Keratinocyte (primary cell): Measurements from ENCODE around the gene DCPS. TPM values are rescaled to one million over a fixed set of nuclear protein-coding genes. Genes with fewer than 3 reads are reported as not detected.

ENCODE experiments used
- DNase-seq: peaks from one replicate; pipeline ENCODE4 v3.0.0-alpha.2; 2011; ENCODE audit warnings: low read depth, missing footprints, low spot score
- FAIRE-seq: peaks from 2 replicates; lab custom pipeline; 2011; peaks lifted over from hg19 to GRCh38; lab: Jason Lieb, UNC
- H2AFZ ChIP-seq: 2 replicates; pipeline ENCODE4 v1.6.0; 2012; ENCODE audit warnings: low read length, control low read depth, inconsistent platforms; ENCODE audit not compliant: control insufficient read depth
- H3K27ac ChIP-seq: 2 replicates; pipeline ENCODE4 v1.5.1; 2011; ENCODE audit warnings: low read length; ENCODE audit not compliant: control insufficient read depth, insufficient read depth
- H3K27me3 ChIP-seq: 3 replicates; pipeline ENCODE4 v1.6.0; 2011; ENCODE audit warnings: low read length; ENCODE audit not compliant: control insufficient read depth, insufficient read depth; ENCODE audit errors: extremely low read depth
- H3K36me3 ChIP-seq, 2 experiments: 2 replicates in 1 of 2; 3 replicates in 1 of 2; pipeline ENCODE4 v1.5.1; 2011; ENCODE audit warnings: low read length in 2 of 2, mild to moderate bottlenecking in 1 of 2; ENCODE audit not compliant: control insufficient read depth in 2 of 2, insufficient read depth in 2 of 2; ENCODE audit errors: extremely low read depth in 1 of 2
- H3K4me1 ChIP-seq: 3 replicates; pipeline ENCODE4 v1.5.1; 2011; ENCODE audit warnings: low read length; ENCODE audit not compliant: control insufficient read depth, insufficient read depth; ENCODE audit errors: extremely low read depth
- H3K4me2 ChIP-seq: 3 replicates; pipeline ENCODE4 v1.6.0; 2011; ENCODE audit warnings: low read depth, low read length; ENCODE audit not compliant: control insufficient read depth, insufficient read depth; ENCODE audit errors: extremely low read depth
- H3K4me3 ChIP-seq, 3 experiments: fragments of 200-600 bp in 1 of 3; sonication (generic) in 1 of 3; 2 replicates in 2 of 3; 3 replicates in 1 of 3; pipeline ENCODE4 v1.5.1; 2011 to 2016; ENCODE audit warnings: low read length in 3 of 3, mild to moderate bottlenecking in 3 of 3, control low read depth in 2 of 3, inconsistent platforms in 1 of 3, low read depth in 1 of 3, mixed read lengths in 1 of 3, mixed run types in 1 of 3, moderate library complexity in 1 of 3; ENCODE audit not compliant: control insufficient read depth in 2 of 3, insufficient read depth in 2 of 3; ENCODE audit errors: extremely low read depth in 1 of 3
- H3K79me2 ChIP-seq: 2 replicates; pipeline ENCODE4 v1.6.0; 2012; ENCODE audit warnings: low read length; ENCODE audit not compliant: control insufficient read depth, insufficient read depth
- H3K9ac ChIP-seq: 3 replicates; pipeline ENCODE4 v1.6.0; 2011; ENCODE audit warnings: low read length; ENCODE audit not compliant: control insufficient read depth, insufficient read depth; ENCODE audit errors: extremely low read depth
- H3K9me1 ChIP-seq: 3 replicates; pipeline ENCODE4 v1.6.0; 2011; ENCODE audit warnings: low read length; ENCODE audit not compliant: control insufficient read depth, insufficient read depth; ENCODE audit errors: extremely low read depth
- H3K9me3 ChIP-seq: 2 replicates; pipeline ENCODE4 v1.5.1; 2012; ENCODE audit warnings: low read depth, low read length; ENCODE audit not compliant: control insufficient read depth
- H4K20me1 ChIP-seq: 3 replicates; pipeline ENCODE4 v1.6.0; 2011; ENCODE audit warnings: low read length; ENCODE audit not compliant: control insufficient read depth, insufficient read depth; ENCODE audit errors: extremely low read depth
- CTCF ChIP-seq, 3 experiments: IDR thresholded peaks in 1 of 3; conservative IDR thresholded peaks in 1 of 3; optimal IDR thresholded peaks in 1 of 3; 2 replicates in 2 of 3; 3 replicates in 1 of 3; pipeline versions ENCODE3 to v1.5.1; 2011; ENCODE audit warnings: low read length in 3 of 3, mild to moderate bottlenecking in 3 of 3, moderate library complexity in 2 of 3, control low read depth in 1 of 3, inconsistent platforms in 1 of 3; ENCODE audit not compliant: insufficient read depth in 2 of 3; ENCODE audit errors: extremely low read depth in 1 of 3
- EZH2 ChIP-seq: IDR thresholded peaks from one replicate; pipeline ENCODE4 v1.6.1; 2012; ENCODE audit warnings: inconsistent platforms, mild to moderate bottlenecking, low read length, moderate library complexity
- dilution Hi-C: fragments of 300-500 bp; cut with MboI; formaldehyde crosslinking; loops from one replicate; pipeline ENCODE4 v1.7.0; 2020; ENCODE audit warnings: low sequenced_read_pairs; ENCODE audit not compliant: extremely low pct_ligation_motif_present
- polyA plus RNA-seq, 5 experiments: library from polyadenylated mRNA; depleted of rRNA in 3 of 5; stranded (reverse) in 3 of 5; stranded (forward) in 1 of 5; unstranded in 1 of 5; fragments of >200 nt; gene quantifications; 1 replicate in 1 of 5; 2 replicates in 3 of 5; 3 replicates in 1 of 5; pipeline versions ENCODE4 v1.2.1 to v1.2.3, GENCODE V29; 2011 to 2012; ENCODE audit warnings: missing spikeins in 2 of 5, low read depth in 1 of 5, low replicate concordance in 1 of 5

Gene DCPS
- polyA plus RNA-seq, 1 donor (not counting 4 experiments of a cell fraction or from before 2014, with no cell fraction given) = 31.3 TPM

- FAIRE-seq (no peak), DNase-seq (no peak)
- Histone ChIP-seq H2AFZ (no peak overlapping the region), H3K4me1 (peaks cover 54% of the 10 kb centered on the region), H3K4me2 (peak overlapping the region; percentile 79), H3K79me2 (peaks cover 59% of the 10 kb centered on the region), H3K27me3 (no peaks in the 10 kb centered on the region), H3K36me3 (peaks cover 1 to 6% of the 10 kb centered on the region in 2 experiments), H3K9me1 (no peaks in the 10 kb centered on the region), H3K9me3 (no peaks in the 10 kb centered on the region), H3K9ac (peak overlapping the region; percentile 89), H4K20me1 (no peaks in the 10 kb centered on the region), H3K4me3 (no peak overlapping the region), H3K27ac (no peak overlapping the region)
- no peak for TF ChIP-seq CTCF (optimal IDR thresholded peaks at IDR 0.05 in 1 of 3, IDR thresholded peaks at IDR 0.05 in 1 of 3, conservative IDR thresholded peaks at IDR 0.05 in 1 of 3; ENCODE audit: extremely low read depth in 1 of 3, insufficient read depth in 2 of 3, low read length in 3 of 3)
- dilution Hi-C loops = no loop called here
Measured at GRCh38 chr11:126357055-126357962, 53.4 kb downstream of the DCPS start.

- H2AFZ ChIP-seq = no peak overlapping the region
- peaks cover 0 to 4% of the 10 kb centered on the region in 2 experiments for H3K36me3 ChIP-seq
- DNase-seq (no peak), FAIRE-seq (no peak)
- peaks cover 46% of the 10 kb centered on the region for H3K4me1 ChIP-seq
- no peak overlapping the region for H3K9ac ChIP-seq
- H3K4me2 ChIP-seq = no peak overlapping the region
- dilution Hi-C loops = no loop called here
- peaks cover 61% of the 10 kb centered on the region for H3K79me2 ChIP-seq
- no peak overlapping the region for H3K27ac ChIP-seq
- no peaks in the 10 kb centered on the region for H3K9me3 ChIP-seq
- H3K9me1 ChIP-seq = no peaks in the 10 kb centered on the region
- H4K20me1 ChIP-seq = no peaks in the 10 kb centered on the region
- no peak for TF ChIP-seq EZH2
- TF ChIP-seq CTCF (optimal IDR thresholded peaks at IDR 0.05 in 1 of 3, IDR thresholded peaks at IDR 0.05 in 1 of 3, conservative IDR thresholded peaks at IDR 0.05 in 1 of 3; ENCODE audit: extremely low read depth in 1 of 3, insufficient read depth in 2 of 3, low read length in 3 of 3) = no peak
- H3K4me3 ChIP-seq = no peak overlapping the region
- H3K27me3 ChIP-seq = no peaks in the 10 kb centered on the region
Measured at GRCh38 chr11:126357969-126358762, 54.3 kb downstream of the DCPS start.
